Stimulated activated CD4-positive, alpha-beta T cell treated with anti-CD3 and anti-CD28 coated beads, Interleukin-15, amount 100 ng/mL, for 1 hour (primary cell): ENCODE measurements around the gene TIMM23.
"Not testable (repeated sequence)": the region's sequence is repeated elsewhere in the genome, so short reads cannot be mapped to it uniquely, and the experiment has no call there.

ENCODE experiments used
- DNase-seq, 2 donors: peaks; one replicate each; pipeline ENCODE4 v3.0.0-alpha.2; 2020; ENCODE audit warnings: low read depth in 1 of 2, low spot score in 1 of 2

TIMM23 gene

DNA sequence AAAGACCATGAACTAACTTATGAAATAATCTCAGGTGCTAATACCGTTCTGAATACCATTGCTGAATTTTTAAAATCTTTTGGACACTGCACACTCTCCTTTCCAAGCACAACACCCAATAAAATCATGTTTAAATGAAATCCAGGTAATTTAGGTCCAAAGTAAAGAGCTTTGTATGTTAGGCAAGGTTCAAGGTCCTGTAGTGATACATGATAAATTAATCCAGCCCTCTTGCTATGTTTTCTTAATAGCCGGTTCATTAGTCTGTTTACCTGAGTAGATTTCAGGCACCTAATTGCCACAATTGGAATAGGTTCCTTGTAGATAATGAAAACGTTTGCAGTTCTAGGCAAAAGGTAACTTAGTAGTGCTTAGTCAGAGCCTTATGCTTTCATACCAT is 13.3 kb downstream of the TIMM23 start:
- not testable (repeated sequence) for DNase-seq

DNA sequence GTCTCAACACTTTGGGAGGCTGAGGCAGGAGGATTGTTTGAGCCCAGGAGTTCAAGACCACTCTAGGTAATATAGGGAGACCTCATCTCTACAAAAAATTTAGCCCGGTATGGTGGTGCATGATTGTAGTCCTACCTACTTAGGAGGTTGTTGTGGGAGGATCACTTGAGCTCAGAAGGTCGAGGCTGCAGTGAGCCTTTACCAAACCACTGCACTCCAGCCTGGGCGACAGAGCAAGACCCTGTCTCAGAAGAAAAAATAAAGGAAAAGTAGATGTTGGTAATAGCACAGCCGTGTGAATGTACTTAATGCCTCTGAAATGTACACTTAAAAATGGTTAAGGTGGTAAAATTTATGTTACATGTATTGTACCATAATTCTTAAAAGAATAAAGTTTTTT is 25.3 kb downstream of the TIMM23 start:
- DNase-seq: no peak

DNA sequence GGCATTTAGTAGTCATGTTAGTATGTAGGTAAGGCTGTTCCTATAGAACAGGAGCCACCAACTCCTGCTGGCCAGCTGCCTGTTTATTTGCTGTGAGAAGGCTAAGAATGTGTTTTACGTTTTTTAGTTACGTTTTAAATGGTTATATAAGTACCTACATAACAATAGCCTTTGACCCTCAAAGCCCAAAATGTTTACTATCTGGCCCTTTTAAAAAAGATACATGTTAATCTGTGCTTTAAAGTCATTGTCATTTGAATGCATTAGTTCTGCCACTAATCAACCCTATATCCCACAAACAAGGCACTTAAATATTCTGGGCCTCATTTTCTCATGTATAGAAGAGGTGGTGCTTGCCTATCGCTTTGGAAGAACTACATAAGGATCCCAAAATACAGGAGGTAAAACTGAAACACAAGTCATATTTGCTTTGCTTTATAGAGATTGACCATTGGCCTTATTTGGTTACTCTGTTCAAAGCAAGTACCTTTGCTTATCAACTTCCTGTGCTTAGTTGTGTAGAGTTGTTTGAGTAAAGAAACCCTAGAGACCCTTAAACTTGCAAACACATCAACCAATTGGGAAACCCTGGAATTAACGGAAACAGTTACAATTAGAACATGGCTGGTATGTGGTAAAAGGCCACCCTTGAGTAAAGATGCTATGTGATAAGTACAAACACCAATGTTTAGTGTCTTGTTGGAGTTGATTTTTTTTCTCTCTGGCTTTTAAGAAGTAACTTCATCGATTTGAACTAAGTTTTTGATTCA is 25.9 kb downstream of the TIMM23 start:
- no peak for DNase-seq

DNA sequence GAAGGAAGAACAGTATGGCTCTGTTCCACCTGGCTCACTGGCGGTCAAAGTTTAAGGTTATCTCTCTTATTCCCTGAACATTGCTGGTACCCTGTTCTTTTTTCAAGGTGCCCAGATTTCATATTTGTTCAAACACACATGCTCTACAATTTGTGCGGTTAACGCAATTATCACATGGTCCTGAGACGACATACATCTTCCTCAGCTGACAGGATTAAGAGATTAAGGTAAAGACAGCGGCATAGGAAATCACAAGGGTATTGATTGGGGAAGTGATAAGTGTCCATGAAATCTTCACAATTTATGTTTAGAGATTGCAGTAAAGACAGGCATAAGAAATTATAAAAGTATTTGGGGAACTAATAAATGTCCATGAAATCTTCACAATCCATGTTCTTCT is 27.7 kb downstream of the TIMM23 start:
- DNase-seq: not testable (repeated sequence)

DNA sequence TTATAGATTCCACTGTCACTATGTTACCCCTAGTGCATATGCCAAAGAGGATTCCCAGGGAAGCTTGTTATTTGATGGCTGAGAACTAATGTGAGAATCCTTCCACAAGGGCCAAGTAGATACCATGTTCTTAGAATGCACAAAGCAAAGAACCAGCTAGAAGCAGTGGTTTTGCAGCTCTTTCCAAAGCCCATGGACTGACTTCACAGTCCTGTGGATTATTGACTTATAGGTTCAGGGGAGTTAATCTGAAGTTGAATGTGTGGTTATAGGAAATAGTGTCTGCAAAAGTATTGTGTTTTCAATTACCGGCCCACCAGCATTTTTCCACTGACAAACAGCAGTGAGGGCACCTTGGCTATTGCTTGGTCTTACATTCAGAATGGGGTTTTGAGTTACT is 28.2 kb downstream of the TIMM23 start:
- DNase-seq: no peak

GRCh38 chr10:46001187-46001756 is 29.0 kb downstream of the TIMM23 start:
- no peak for DNase-seq

DNA sequence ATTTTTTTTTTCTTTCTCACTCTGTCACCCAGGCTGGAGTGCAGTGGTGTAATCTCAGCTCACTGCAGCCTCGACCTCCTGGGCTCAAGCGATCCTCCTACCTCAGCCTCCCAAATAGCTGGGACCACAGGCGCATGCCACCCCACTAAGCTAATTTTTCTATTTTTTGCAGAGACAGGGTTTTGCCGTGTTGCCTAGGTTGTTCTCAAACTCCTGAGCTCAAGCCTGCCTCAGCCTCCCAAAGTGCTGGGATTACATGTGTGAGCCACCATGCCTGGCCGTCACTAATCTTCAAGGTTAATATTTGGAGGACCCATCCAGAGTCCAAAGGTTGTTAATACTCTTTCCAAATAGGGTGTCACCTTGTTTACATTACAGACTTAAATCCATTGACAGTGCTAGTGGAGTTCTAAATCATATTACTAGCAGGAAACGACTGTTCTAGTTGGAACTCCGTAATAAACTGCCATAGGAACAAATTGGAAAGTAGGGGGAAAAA is 29.9 kb downstream of the TIMM23 start:
- DNase-seq: not testable (repeated sequence)

GRCh38 chr10:46002916-46003693 is 30.8 kb downstream of the TIMM23 start:
- no peak for DNase-seq

- no peak for DNase-seq
Measured at GRCh38 chr10:46004963-46005362, 32.7 kb downstream of the TIMM23 start.

DNA sequence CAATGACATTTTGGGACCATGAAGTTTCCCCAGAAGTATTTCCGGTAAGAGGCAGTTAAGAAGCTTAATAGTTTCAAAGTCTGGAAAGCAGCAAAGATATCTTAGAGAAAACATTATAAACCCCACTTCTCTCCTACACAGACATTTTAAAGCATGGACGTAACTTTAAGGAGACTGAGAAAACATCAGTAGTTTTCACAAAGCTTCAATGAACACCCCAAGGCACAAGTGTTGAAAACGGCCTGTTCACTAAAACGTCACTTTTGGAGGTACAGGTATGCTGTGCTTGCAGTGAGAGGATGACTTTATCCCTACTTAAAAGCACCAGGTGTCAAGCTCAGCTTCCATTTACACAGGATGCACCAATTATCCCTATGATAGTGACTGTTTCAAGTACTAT is 33.1 kb downstream of the TIMM23 start:
- no peak for DNase-seq

GRCh38 chr10:46006219-46006618 is 33.9 kb downstream of the TIMM23 start:
- DNase-seq: no peak

- no peak for DNase-seq
Measured at GRCh38 chr10:46012746-46013145, 40.5 kb downstream of the TIMM23 start.

DNA sequence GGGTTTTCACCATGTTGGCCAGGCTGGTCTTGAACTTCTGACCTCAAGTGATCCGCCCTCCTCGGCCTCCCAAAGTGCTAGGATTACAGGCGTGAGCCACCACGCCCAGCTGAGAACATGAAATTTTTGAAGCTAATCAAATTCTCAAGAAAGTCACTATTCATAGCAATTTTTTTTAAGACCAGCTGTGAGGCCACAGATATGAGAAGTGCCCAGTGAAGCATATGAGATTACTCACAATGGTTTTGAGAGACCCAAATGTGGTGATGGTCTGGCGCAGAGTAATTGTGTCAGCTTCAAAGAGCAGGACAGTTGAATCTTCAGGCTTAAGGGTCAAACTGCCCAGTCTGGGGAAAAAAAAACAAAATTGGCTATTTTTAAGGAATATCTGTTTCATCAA is 41.9 kb downstream of the TIMM23 start:
- DNase-seq: no peak

DNA sequence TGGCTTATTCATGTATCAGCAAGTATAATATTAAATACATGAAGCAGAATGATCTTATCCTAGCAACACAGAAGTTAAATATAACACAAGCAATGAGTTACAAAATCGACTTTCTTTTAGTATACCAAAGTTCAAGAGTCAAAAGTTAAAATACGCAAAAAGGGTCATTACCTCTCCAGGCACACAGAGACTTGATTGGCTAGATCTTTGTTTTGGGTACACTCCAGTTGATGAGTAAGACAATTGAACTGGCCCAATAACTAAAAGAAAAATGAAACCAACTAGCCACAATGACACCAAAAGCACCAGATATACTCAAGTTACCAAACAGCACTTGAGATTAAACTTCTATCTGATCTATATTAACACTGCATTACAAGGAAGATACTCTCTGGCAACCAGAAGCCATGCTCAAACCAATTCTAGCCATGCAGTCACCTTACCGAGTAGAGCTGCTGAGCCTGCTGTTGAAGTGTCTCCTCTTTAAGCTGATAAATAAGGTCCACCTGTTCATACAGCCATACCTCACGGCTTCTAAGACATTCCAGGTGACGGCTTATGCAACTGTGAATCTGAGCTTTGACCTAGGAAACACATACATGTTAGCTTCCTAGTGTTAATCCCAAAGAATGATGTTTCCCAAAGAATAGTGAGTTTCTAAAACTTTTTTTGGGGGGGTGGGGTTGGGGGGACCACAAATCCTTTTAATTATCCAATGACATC is 42.6 kb downstream of the TIMM23 start:
- no peak for DNase-seq

DNA sequence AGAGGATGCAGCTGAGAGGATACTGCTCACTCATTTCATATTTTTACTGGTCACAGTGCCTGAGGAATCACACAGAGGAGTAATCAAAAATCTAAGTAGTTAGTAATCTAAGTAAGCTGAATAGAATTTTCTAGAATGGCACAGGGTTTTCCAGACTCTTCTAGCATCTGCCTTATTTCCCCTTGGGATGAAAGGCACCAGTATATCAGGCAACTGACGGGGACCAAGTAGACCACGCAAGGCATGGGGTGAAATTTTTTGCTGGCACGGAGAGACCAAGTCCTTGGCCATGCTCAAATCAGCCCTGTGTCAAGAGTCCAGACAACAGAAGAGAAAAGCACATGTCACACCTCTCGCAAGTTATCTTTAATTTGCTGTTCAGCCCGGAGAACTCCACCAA is 43.9 kb downstream of the TIMM23 start:
- no peak for DNase-seq

GRCh38 chr10:46016811-46017210 is 44.5 kb downstream of the TIMM23 start:
- DNase-seq: no peak

DNA sequence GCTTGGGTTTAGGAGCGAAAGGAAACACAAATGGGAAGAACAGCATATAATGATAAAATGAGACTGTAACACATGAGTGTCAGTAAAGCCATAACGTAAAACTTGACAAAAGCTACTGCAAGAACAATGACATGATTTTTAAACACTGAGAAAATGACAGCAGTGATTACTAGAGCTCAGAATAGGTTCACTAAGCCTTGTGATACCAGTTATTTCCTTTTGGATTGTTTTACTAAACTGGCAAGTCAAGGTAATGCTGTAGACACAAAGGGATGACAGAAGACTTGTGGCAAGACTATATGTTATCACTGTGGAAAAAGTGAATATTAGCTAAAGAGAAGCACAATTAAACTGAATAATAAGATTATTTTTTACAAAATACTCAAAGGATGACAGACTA is 45.4 kb downstream of the TIMM23 start:
- no peak for DNase-seq

DNA sequence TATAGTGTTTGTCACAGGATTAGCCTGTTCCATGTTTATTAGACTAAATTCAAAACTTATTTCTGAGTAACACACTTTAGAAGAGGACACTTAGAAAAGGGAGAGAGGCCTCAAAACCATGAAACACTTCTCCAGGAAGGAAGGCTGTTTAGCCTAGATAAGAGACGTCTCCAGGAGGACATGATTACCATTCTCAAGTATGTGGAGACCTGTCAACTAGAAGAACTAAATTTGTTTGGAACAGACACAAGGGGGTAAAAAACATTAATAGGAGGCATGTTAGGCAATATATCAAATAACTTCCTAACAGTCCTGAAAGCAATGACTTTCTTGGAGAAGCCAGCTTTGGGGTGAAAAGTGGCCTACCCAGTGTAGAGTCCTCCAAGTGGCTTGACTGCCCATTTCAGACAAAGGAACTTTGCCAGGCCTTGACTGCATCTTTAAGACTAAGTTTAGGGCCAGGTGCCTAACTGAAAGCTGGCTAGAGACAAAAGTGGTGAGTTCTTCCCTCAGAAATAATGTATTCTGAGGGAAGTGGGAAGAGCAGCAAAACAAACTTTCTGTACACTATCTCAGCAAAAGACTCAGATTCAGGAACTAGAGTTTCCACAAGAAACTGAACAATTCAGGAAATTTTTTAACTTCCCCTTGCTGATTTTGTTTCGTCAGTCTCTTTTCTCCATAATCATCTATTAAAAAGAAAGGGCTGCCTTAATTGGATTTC is 46.3 kb downstream of the TIMM23 start:
- DNase-seq: no peak

GRCh38 chr10:46019177-46019528 is 46.9 kb downstream of the TIMM23 start:
- DNase-seq: no peak

DNA sequence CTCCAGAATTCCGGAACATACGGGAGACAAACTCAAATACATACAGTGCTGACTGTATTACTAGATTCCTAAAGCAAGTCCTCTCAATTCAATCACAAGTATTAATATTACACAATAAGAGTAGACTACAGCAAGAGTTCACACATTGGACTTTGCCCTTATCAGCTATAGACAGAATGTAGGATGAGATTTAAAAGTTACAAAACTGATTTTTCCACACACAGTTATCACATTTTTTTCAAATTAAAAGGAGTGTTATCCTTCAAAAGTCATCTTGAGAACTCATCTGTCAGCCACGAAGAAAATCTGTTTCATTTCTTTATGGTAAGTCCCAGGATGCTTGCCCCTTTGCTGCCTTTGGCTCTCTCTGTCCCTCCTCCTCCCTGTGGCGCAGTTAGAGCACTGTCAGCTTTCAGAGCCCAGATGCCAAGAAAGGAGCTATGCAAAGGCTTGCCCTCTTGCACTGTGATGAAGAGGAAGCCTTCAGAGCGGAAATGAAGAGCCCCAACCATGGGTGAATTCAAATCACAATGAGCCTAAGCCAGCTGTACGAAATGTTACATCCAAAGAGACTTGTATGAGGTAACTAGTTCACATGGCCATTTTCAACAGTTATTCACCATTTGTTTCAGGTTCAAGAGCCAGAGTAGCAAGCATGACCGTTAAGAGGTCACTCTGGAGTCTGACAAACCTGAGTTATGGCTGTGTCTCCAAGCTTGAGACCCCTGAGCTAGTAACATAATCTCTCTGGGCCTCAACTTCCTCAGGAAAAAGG is 47.5 kb downstream of the TIMM23 start:
- DNase-seq: no peak
